NB4 (cell line): ENCODE data around the gene ITCH.

Experiments used
- MYC ChIP-seq: IDR thresholded peaks from 2 replicates; pipeline ENCODE4 v1.6.1; 2011; ENCODE audit warnings: low read depth, low read length
- TF ChIP-seq, protein P1 (sequence below): IDR thresholded peaks from one replicate; pipeline ENCODE4 v1.5.1; 2012; ENCODE audit warnings: low read depth, low read length

DNA sequence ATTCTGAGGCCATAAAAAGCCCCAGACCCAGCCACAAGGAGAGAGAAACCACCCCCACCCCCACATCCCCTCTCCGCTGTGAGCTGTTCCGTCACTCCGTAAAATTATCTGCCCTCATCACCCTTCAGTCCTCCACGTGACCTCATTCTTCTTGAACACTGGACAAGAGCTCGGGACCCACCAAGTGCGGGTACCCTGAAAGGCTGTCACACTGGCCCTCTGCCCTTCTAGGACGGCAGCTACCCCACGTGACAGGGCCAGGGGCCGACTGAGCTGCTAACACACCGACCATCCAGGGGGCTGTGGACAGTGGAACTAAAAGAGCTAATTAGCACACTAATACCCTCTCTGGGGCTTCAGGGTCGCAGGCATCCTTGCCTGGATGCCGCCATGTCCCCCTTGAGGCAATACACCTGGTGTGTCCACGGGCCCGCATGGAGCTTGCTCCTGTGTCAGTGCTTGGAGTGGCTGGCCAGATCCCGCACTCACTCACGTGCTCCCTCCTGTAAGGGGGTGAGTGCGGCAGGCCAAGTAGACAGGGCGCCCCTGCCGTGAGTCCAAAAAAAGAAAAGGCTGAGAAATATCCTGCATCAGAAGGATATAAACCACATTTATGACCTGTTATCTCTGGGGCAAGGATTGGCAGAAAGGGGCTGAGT lies 30.7 kb upstream of the ITCH start:
- TF ChIP-seq, protein P1, sequence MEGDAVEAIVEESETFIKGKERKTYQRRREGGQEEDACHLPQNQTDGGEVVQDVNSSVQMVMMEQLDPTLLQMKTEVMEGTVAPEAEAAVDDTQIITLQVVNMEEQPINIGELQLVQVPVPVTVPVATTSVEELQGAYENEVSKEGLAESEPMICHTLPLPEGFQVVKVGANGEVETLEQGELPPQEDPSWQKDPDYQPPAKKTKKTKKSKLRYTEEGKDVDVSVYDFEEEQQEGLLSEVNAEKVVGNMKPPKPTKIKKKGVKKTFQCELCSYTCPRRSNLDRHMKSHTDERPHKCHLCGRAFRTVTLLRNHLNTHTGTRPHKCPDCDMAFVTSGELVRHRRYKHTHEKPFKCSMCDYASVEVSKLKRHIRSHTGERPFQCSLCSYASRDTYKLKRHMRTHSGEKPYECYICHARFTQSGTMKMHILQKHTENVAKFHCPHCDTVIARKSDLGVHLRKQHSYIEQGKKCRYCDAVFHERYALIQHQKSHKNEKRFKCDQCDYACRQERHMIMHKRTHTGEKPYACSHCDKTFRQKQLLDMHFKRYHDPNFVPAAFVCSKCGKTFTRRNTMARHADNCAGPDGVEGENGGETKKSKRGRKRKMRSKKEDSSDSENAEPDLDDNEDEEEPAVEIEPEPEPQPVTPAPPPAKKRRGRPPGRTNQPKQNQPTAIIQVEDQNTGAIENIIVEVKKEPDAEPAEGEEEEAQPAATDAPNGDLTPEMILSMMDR = no peak
- no peak for TF ChIP-seq MYC
